BLaER1 treated with 17β-estradiol and CSF1 and Interleukin-3, amounts not matched to agents 10 nM and 100 nM (cell line): ENCODE results near the gene PELI2.
A peak's percentile ranks its signal among the peaks of the same experiment; 100 is the strongest.

Source experiments
- H3K27ac ChIP-seq, 11 experiments: shearing (Covaris generic); formaldehyde crosslinking; 2 replicates each; pipeline ENCODE4 v1.8.1; 2022
- H3K27me3 ChIP-seq, 11 experiments: shearing (Covaris generic); formaldehyde crosslinking; 2 replicates each; pipeline ENCODE4 v1.8.1; 2022
- H3K36me3 ChIP-seq, 11 experiments: shearing (Covaris generic); formaldehyde crosslinking; 2 replicates each; pipeline ENCODE4 v1.8.1; 2022
- H3K4me1 ChIP-seq, 10 experiments: shearing (Covaris generic); formaldehyde crosslinking; 2 replicates each; pipeline ENCODE4 v1.8.1; 2022
- H3K4me2 ChIP-seq, 11 experiments: shearing (Covaris generic); formaldehyde crosslinking; 2 replicates each; pipeline ENCODE4 v1.8.1; 2022
- H3K4me3 ChIP-seq, 10 experiments: shearing (Covaris generic); formaldehyde crosslinking; 2 replicates each; pipeline ENCODE4 v1.8.1; 2022
- H3K9ac ChIP-seq, 11 experiments: shearing (Covaris generic); formaldehyde crosslinking; 2 replicates each; pipeline ENCODE4 v1.8.1; 2022
- H3K9me3 ChIP-seq, 11 experiments: shearing (Covaris generic); formaldehyde crosslinking; replicated peaks in 1 of 11; 2 replicates each; pipeline ENCODE4 v1.8.1; 2022
- H4K20me1 ChIP-seq, 11 experiments: shearing (Covaris generic); formaldehyde crosslinking; 2 replicates each; pipeline ENCODE4 v1.8.1; 2022
- Cebpa-rat ChIP-seq, 11 experiments: shearing (Covaris generic); IDR thresholded peaks; 2 replicates each; pipeline ENCODE4 v1.8.1; 2022

The PELI2 gene

DNA sequence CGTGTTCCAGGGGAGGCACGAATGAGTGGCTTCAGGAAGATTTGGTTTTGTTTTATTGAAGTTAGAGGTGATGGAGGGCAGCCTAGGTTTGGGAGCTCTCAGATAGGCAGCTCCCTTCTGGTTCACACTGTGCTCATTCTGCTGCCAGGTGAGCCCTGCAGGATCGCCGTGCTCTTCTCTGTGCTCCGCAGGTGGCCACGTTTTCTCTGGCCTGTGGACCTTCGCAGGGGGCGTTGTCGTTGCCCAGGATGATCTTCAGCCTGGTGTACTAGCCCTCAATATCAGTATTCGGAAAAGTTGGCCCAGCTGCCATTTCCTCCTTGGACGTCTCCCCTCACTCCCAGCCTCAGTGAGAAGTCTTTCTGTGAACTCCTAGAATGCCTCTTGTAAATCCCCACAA, 69.5 kb downstream of the PELI2 start:
- H3K36me3 ChIP-seq: peaks cover under 1 to 50% (median 26%) of the 10 kb centered on the region in 11 experiments; a peak in 18 of 22 replicates
- no peak for TF ChIP-seq Cebpa-rat (IDR thresholded peaks at IDR 0.05)
- H3K4me2 ChIP-seq: no peak overlapping the region
- no peaks in the 10 kb centered on the region for H3K27me3 ChIP-seq
- no peak overlapping the region for H3K27ac ChIP-seq
- H3K4me3 ChIP-seq: no peak overlapping the region
- H4K20me1 ChIP-seq: peaks cover 0 to 36% (median under 1%) of the 10 kb centered on the region in 11 experiments; a peak in 5 of 22 replicates
- no peak overlapping the region for H3K9ac ChIP-seq
- peaks cover under 1 to 21% (median 11%) of the 10 kb centered on the region in 10 experiments; a peak in 17 of 20 replicates for H3K4me1 ChIP-seq
- peaks cover 0 to 5% (median 0%) of the 10 kb centered on the region in 11 experiments; a peak in 3 of 22 replicates for H3K9me3 ChIP-seq

DNA sequence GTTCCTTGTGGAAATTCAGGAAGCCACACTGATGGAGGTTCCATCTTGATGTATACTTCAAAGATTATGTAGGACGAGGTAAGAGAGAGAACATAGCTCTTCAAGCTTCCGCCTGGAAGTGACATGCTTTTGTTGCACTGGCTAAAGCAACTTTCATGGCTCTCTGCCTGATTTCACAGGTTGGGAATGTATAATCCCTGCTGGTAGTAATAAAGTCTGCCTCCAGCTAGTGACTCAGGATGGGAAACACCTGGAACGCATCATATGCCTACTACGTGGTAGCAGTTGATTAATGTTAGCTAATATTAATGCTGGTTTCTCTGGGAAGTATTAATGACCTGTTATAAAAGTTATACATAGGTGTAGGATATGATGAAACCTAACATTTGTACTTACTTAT, 71.1 kb downstream of the PELI2 start:
- Histone ChIP-seq H3K9me3 (peaks cover 0 to 5% (median 0%) of the 10 kb centered on the region in 11 experiments; a peak in 3 of 22 replicates), H3K4me3 (no peak overlapping the region), H3K4me2 (no peak overlapping the region), H3K27me3 (no peaks in the 10 kb centered on the region), H4K20me1 (peaks cover 0 to 38% (median 4%) of the 10 kb centered on the region in 11 experiments; a peak in 5 of 22 replicates), H3K27ac (no peak overlapping the region), H3K9ac (no peak overlapping the region), H3K4me1 (peaks cover 16 to 37% (median 27%) of the 10 kb centered on the region in 10 experiments), H3K36me3 (peaks cover 0 to 48% (median 25%) of the 10 kb centered on the region in 11 experiments; a peak in 17 of 22 replicates)
- no peak for TF ChIP-seq Cebpa-rat (IDR thresholded peaks at IDR 0.05)

DNA sequence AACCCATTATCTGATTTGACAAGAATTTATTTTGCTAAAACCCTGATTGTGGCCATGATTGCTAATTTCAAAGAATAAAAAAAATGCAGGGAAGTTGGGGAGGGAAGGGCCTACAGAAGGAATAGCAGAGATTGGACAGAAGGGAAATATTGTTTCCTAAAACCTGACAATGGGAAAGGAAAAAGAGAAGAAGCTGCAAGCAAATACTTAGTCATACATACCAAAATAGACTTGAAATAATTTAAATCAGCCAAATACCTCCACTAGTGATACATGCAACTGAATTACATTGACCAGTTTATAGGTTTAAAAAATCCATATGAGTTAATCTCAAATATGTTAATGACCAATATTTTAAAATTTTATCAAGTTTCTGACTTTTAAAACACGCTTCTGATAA, 75.1 kb downstream of the PELI2 start:
- no peak overlapping the region for H3K9ac ChIP-seq
- H3K27ac ChIP-seq: peak overlapping the region in 5 of 11 experiments; percentile 29 to 84 (median 83); a peak in 5 of 22 replicates
- H3K4me3 ChIP-seq: no peak overlapping the region
- TF ChIP-seq Cebpa-rat (IDR thresholded peaks at IDR 0.05): no peak
- peaks cover 0 to 36% (median 0%) of the 10 kb centered on the region in 11 experiments; a peak in 5 of 22 replicates for H4K20me1 ChIP-seq
- H3K4me1 ChIP-seq: peaks cover 55 to 70% (median 65%) of the 10 kb centered on the region in 10 experiments
- H3K36me3 ChIP-seq: peaks cover 0 to 20% (median 7%) of the 10 kb centered on the region in 11 experiments; a peak in 9 of 22 replicates
- H3K27me3 ChIP-seq: no peaks in the 10 kb centered on the region
- peak overlapping the region; percentile 56 to 90 (median 86) for H3K4me2 ChIP-seq
- peaks cover 0 to 8% (median 3%) of the 10 kb centered on the region in 11 experiments; a peak in 6 of 22 replicates for H3K9me3 ChIP-seq

DNA sequence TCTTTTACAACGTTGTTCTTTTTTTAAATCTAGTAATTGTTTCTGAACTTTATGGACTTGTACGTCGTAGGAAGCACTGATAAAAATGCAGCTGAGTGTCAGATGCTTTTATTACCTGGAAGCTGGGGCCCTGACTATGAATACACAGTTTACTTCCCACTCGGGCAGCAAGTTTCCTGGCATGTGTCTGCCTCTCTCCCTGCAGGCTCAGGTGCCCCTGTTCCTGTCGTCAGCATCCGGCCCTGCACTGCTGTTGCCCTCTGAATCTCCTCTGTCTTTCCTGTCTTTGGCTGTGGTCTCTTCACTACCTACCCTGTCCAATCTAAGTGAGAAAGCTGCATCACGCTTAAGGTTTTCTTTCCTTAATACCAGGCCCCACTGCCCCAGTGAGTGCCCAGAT, 75.8 kb downstream of the PELI2 start:
- TF ChIP-seq Cebpa-rat (IDR thresholded peaks at IDR 0.05): no peak
- Histone ChIP-seq H3K27me3 (no peaks in the 10 kb centered on the region), H3K27ac (peak overlapping the region in 9 of 11 experiments; percentile 71 to 84 (median 77); a peak in 18 of 22 replicates), H3K9ac (peak overlapping the region in 4 of 11 experiments; percentile 2 to 69 (median 46); a peak in 3 of 22 replicates), H3K36me3 (peaks cover 0 to 17% (median 9%) of the 10 kb centered on the region in 11 experiments; a peak in 9 of 22 replicates), H3K9me3 (peaks cover 0 to 10% (median 4%) of the 10 kb centered on the region in 11 experiments; a peak in 6 of 22 replicates), H4K20me1 (peaks cover 0 to 33% (median 0%) of the 10 kb centered on the region in 11 experiments; a peak in 5 of 22 replicates), H3K4me3 (no peak overlapping the region), H3K4me1 (peaks cover 59 to 73% (median 68%) of the 10 kb centered on the region in 10 experiments), H3K4me2 (peak overlapping the region; percentile 78 to 90 (median 87))

DNA sequence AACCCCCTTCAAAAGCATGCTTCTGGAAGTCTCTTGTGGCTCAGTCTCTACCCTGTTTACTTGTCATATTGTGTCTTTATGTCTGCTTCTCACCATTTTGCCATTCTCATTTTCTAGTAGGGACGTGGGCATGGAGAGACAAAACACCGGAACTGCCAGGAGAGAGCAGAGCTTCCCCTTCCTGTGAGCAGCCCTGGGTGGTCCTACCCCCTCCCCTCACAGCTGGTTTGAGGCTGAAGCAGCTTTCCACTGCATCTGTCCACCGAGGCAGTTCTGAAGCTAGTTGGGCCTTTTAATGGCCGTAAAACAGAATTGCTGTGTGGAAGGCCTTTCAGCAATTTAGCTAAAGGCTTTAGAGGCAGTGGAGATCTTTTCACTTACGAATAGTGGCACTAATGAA, 77.0 kb downstream of the PELI2 start:
- TF ChIP-seq Cebpa-rat (IDR thresholded peaks at IDR 0.05): no peak
- peak overlapping the region; percentile 45 to 84 (median 76); a peak in 21 of 22 replicates for H3K27ac ChIP-seq
- peaks cover 0 to 29% (median 0%) of the 10 kb centered on the region in 11 experiments; a peak in 4 of 22 replicates for H4K20me1 ChIP-seq
- peak overlapping the region; percentile 78 to 90 (median 87) for H3K4me2 ChIP-seq
- H3K4me3 ChIP-seq: peak overlapping the region in 9 of 10 experiments; percentile 9 to 48 (median 32); a peak in 15 of 20 replicates
- H3K36me3 ChIP-seq: peaks cover 0 to 21% (median 8%) of the 10 kb centered on the region in 11 experiments; a peak in 13 of 22 replicates
- peaks cover 63 to 81% (median 78%) of the 10 kb centered on the region in 10 experiments for H3K4me1 ChIP-seq
- peak overlapping the region; percentile 42 to 73 (median 69); a peak in 21 of 22 replicates for H3K9ac ChIP-seq
- peaks cover 0 to 15% (median 5%) of the 10 kb centered on the region in 11 experiments; a peak in 12 of 22 replicates for H3K9me3 ChIP-seq
- H3K27me3 ChIP-seq: no peaks in the 10 kb centered on the region

DNA sequence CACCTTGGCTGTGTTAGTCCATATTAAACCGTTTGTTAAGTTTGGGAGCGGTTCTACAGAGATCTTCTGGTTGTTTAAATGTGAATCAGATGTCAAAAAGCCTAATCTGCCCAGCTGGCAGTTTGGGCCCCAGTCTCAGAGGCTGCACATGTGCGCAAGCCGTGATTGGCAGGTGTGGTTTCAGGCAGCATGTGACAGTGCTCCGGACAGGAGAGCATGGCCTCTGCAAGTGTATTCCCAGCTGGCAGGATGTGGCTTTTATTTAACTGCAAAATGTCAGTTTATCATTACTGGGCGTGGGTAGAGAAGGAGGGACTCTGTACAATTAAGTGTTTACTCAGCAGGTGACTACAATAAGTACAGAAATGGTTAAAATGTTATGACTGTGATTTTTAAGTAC, 77.5 kb downstream of the PELI2 start:
- Histone ChIP-seq H3K27ac (peak overlapping the region; percentile 45 to 84 (median 76); a peak in 21 of 22 replicates), H3K36me3 (peaks cover 0 to 23% (median 12%) of the 10 kb centered on the region in 11 experiments; a peak in 14 of 22 replicates), H3K4me2 (peak overlapping the region; percentile 78 to 90 (median 87)), H3K4me3 (peak overlapping the region in 9 of 10 experiments; percentile 9 to 48 (median 32); a peak in 13 of 20 replicates), H3K9me3 (peaks cover 0 to 15% (median 10%) of the 10 kb centered on the region in 11 experiments; a peak in 14 of 22 replicates), H3K27me3 (no peaks in the 10 kb centered on the region), H3K4me1 (peaks cover 64 to 85% (median 80%) of the 10 kb centered on the region in 10 experiments), H3K9ac (peak overlapping the region; percentile 42 to 73 (median 69); a peak in 21 of 22 replicates), H4K20me1 (peaks cover 0 to 29% (median 0%) of the 10 kb centered on the region in 11 experiments; a peak in 4 of 22 replicates)
- TF ChIP-seq Cebpa-rat (IDR thresholded peaks at IDR 0.05): no peak

DNA sequence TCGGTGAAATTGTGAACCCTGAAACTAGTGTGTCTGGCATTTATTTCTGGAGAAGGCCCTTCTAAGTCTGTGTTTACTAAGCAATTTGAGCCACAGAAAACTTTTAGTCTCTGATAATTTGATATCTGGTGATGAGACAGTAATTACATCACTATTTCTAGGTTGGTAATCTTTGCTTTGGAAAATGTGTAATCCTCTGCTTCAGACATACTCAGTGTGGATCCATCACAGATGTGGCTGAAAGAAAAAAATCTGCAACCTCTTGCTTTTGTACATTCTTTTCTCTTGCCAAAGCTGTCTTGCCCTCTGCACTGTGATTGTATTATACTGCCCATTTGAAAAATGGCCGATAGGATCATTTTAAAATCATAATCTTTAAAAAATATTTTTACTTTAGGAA, 78.1 kb downstream of the PELI2 start:
- H3K4me3 ChIP-seq: peak overlapping the region in 9 of 10 experiments; percentile 4 to 48 (median 30); a peak in 10 of 20 replicates
- peak overlapping the region in 10 of 11 experiments; percentile 69 to 84 (median 76); a peak in 21 of 22 replicates for H3K27ac ChIP-seq
- no peak for TF ChIP-seq Cebpa-rat (IDR thresholded peaks at IDR 0.05)
- no peaks in the 10 kb centered on the region for H3K27me3 ChIP-seq
- H3K36me3 ChIP-seq: peaks cover 0 to 23% (median 17%) of the 10 kb centered on the region in 11 experiments; a peak in 16 of 22 replicates
- H4K20me1 ChIP-seq: peaks cover 0 to 25% (median 0%) of the 10 kb centered on the region in 11 experiments; a peak in 4 of 22 replicates
- H3K9ac ChIP-seq: peak overlapping the region; percentile 42 to 73 (median 69); a peak in 19 of 22 replicates
- peak overlapping the region; percentile 78 to 90 (median 87) for H3K4me2 ChIP-seq
- H3K9me3 ChIP-seq: peaks cover 0 to 21% (median 16%) of the 10 kb centered on the region in 11 experiments; a peak in 19 of 22 replicates
- peaks cover 64 to 85% (median 80%) of the 10 kb centered on the region in 10 experiments for H3K4me1 ChIP-seq

DNA sequence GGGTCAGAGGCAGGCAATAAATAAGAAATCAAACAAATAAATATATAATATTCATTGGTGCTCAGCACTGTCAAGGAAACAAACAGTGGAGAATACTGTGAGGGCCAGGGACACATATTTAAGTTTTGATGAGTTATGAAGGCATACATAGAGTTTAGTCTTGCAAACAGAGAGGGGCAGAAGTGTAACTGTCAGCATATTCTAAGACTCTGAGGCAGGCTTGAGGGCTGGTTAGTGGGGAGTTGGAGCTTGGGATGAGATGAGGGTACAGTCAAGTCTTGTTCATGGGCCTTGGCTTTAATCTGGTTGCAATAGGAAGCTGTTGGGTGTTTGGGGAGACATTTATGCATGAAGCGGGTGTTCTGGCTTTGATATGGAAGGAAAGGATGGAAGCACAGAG, 78.9 kb downstream of the PELI2 start:
- H3K9me3 ChIP-seq: peaks cover 0 to 30% (median 24%) of the 10 kb centered on the region in 11 experiments; a peak in 19 of 22 replicates
- peaks cover 0 to 28% (median 21%) of the 10 kb centered on the region in 11 experiments; a peak in 16 of 22 replicates for H3K36me3 ChIP-seq
- no peak for TF ChIP-seq Cebpa-rat (IDR thresholded peaks at IDR 0.05)
- H3K4me1 ChIP-seq: peaks cover 64 to 84% (median 80%) of the 10 kb centered on the region in 10 experiments
- H3K27me3 ChIP-seq: no peaks in the 10 kb centered on the region
- peak overlapping the region; percentile 7 to 89 (median 59); a peak in 18 of 22 replicates for H3K4me2 ChIP-seq
- H3K4me3 ChIP-seq: no peak overlapping the region
- peaks cover 0 to 23% (median 0%) of the 10 kb centered on the region in 11 experiments; a peak in 4 of 22 replicates for H4K20me1 ChIP-seq
- no peak overlapping the region for H3K9ac ChIP-seq
- peak overlapping the region in 8 of 11 experiments; percentile 5 to 84 (median 72); a peak in 12 of 22 replicates for H3K27ac ChIP-seq
